HG02798 (cell line): ENCODE measurements around the gene SNX22.
"Not testable (repeated sequence)": the region's sequence is repeated elsewhere in the genome, so short reads cannot be mapped to it uniquely, and the experiment has no call there.

ENCODE experiments used
- ATAC-seq: cut with Tn5 transposase; IDR thresholded peaks from one replicate; pipeline ENCODE4 v1.9.1; 2021; ENCODE audit warnings: mild to moderate bottlenecking; ENCODE audit not compliant: unreplicated experiment, poor library complexity

SNX22 gene

DNA sequence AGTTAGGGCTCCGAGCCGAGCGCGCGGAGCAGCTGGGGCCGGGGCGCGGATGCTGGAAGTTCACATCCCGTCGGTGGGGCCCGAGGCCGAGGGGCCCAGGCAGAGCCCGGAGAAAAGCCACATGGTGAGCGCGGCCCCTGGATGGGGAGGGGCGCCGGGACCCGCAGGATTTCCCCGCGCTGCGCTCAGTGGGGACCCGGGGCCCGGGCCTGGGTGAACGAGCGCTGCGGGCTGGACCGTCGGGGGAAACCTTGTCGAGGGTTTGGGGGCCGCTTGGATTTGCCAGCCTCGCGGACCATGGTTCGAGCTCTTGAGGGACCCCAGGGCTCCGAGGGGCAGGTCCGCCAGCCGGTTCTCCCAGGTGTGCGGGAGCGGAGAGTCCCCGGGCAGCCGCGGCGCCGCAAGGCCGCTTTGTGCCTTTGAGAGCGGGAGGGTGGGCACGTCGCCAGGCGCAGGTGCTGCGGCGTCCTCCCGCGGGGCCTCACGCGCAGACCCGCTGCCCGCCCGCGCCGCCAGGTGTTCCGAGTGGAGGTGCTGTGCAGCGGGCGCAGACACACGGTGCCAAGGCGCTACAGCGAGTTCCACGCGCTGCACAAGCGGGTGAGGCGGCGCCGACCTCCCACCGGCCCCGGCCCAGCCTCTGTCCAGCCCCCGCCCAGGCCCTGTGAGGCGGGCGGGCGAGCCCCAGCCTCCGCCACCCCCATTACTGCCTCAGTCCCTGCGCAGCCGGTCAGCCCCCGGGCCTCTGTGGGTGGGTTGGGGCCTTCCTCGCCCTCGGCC, at the start of gene SNX22:
TSS of gene SNX22 (plus strand) at position 5 of the 780 bp plus-strand sequence. CDS start at position 50, 45 bp downstream.
- peak; percentile 8 for ATAC-seq

DNA sequence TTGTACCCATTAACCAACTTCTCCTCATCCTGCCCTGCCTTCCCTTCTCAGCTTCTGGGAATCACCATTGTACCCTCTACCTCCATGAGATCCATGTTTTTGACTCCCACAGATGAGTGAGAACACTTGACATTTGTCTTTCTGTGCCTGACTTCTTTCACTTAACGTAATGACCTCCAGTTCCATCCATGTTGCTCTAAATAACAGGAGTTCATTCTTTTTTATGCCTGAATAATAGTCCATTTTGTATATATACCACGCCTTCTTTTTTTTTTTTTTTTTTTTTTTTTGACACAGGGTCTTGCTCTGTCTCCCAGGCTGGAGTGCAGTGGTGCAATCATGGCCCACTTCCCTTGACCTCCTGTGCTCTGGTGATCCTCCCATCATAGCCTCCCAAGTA, 49.0 kb upstream of the SNX22 start:
- ATAC-seq: no peak

DNA sequence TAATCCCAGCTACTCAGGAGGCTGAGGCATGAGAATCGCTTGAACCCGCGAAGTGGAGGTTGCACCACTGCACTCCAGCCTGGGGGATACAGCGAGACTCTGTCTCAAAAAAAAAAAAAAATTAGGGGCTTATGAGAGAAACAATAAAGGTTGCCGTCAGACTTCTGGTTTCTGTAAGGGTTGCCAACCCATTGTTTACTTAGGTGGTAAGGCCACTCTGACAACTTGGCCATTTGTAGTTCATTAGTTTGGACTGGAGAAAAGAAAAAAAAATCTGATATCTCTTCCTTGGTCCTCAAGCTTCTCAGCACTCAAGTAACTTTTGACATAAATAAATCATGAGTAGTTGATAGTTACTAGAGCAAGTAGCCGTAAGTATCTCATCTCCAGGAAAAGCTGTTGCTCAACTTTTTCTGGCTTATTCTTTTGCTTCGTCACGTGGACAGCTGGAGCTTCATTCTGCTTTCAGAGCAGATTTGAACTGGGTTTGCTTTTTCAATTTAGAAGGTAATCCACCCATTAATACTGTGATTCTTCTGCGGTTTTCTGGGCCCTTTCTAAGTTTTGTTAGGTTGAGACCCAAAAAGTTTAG, 46.3 kb upstream of the SNX22 start:
- no peak for ATAC-seq

DNA sequence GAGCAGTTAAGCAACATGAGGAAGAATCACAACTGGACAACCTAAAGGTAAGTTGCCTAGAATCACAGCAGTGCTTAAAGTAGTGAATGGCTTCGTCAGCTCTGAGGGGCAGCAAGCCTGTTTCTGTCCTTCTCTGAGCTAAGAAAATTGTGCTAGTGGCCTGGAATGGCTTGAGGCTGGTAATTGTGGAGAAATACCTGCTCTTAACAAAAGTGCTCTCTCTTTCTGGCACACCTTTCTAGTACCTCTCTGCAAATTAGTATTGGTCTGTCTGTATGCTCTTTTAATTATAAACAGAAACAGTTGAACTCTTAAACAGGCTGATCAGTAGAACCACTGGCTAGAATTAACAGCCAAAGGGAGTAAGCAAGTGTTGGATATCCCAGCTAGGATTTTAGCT, 44.2 kb upstream of the SNX22 start:
- no peak for ATAC-seq

DNA sequence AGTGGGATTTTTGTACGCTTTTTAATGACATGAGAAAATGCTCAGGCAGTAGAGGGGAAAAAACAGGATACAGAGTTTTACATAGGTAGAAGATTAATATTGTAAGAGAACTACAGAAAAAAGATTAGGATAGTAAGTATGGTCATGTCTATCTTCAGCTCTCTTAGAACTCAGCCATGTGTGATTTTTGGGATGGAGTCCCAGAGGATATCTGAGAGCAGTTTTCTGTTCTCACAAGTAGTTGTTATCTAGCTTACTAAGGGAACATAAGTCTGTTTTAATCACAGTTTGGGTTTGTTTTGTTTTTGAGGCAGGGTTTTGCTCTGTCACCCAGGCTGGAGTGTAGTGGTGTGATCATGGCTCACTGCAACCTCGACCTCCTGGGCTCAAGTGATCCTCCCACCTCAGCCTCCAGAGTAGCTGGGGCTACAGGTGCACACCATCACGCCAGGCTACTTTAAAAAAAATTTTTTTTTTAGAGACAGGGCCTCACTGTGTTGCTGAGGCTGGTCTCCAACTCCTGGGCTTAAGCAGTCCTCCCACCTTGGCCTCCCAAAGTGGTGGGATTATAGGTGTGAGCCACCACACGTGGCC, 41.3 kb upstream of the SNX22 start:
- not testable (repeated sequence) for ATAC-seq

DNA sequence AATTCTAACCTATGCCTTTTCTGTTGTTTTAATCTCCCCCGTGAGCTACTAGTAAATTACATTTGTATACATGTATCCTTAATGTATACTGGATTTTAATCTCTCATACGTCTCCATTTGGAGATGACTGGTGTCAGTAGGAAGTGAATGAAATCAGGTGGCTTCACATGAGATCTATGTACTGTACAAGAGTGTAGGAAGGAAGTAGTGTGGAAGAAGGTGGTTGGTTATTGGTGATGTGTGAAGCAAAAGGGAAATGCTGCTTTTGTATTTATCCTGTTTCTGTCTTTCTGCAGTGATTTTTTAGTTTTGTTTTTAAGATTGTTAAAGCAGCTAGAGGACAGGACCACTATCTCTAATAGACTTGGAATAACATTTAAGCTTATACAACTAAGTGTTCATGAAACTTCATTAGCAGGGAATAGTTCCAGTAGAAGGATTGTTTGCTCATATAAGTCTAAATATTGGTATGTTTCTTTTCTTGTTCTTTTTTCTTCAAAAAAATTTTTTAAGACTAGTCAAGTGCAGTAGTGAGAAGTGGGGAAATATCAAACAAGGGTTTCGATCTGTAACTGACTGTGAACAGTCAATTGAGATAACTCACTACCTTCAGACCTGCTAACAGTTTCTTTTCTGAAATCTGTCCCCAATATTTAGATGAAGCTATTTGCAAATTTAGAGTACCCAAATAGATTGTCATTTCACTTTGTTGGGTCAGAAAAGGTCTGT, 40.4 kb upstream of the SNX22 start:
- peak; percentile 35 for ATAC-seq

DNA sequence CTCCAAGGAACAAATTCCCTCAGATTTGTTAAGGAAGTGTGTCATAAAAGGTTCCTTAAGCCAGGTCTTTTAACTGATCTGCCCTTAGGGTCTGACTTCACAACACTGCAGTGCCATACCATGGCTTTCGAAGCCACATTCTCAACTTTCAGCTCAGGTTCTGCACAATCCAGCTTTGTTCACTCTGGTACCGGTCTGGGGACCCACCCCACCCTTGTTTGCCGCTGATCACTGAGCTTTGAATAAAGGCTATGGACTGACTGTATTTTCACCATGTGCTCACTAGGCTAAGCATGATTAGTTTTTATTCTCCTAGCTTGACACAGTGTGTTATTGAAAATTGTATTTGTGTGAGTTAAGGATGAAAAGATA, 39.9 kb upstream of the SNX22 start:
- no peak for ATAC-seq

DNA sequence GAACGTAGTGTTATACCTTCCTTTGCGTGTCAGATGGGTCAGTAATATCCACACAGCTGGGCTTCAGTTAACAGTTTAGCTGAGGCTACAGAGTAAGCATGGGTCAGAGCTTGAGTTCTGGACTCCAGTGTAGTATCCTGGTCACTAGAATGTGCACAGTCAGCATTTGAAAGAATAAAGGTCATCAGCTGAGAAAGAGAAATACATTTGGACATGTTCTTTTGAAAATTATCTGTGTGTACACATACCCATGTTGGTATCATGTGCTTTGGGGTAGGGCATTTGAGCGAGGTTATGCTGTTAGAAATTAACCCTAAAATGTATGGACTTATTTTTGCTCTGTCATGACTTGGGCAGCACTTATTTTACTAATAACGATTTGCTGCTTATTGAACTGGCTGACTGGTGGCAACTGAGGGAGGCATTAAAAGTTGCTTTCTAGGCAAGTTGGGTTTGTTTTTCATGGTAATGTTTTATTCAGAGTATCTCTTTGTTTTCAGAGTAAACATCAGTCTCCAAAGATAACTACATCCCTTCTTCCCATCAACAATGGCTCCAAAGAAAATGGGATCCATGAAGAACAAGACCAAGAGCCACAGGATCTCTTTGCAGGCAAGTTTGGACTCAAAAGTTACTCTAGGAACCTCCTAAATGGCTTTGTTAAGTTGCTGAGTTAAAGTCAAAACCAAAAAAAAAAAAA, 39.3 kb upstream of the SNX22 start:
- no peak for ATAC-seq

DNA sequence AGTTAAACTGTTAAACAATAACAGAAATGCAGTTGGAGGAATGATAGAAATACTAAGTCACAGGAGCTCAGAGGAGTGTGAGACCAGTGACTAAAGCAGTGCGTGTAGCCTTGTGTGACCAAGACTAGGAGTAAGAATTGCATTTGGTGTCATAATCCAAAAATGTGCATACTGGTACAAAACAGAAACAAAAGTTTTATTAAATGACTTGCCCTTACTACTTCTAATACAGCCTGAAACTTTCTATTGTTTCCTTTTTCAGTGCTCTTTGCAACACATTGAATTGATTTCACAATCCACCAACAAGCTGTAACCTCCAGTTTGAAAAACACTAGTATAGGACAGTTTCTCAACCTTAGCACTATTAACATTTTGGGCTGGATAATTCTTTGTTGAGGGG, 38.6 kb upstream of the SNX22 start:
- ATAC-seq: no peak

DNA sequence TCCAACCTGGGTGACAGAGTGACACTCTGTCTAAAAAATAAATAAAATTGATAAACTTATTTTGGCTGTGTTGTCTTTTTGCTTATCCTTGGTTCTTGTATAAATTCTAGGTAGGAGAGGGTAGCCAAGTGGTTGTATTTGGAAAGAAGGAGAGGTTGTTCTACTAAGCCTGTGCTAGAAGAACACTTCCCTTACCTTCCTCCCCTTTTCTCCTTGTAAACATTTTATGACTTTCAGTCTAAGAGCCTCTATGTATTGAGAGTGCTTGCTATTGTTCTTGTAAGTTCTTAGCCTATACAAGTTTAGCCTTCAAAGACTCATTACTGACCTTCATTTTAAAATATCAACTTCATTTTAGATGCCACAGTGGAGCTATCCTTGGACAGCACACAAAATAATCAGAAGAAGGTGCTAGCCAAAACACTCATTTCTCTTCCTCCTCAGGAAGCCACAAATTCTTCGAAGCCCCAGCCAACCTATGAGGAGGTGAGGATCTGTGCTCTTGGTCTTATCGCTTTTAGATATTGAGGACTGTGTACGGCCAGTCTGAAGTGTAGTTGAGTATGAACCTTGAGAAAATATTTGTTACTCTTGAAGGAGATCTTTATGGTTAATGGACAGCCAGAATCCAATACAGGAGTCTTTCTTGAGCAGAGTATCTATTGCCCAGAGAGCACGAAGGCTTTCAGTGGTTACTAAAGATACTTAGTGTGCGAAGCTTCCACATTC, 33.6 kb upstream of the SNX22 start:
- ATAC-seq: no peak

DNA sequence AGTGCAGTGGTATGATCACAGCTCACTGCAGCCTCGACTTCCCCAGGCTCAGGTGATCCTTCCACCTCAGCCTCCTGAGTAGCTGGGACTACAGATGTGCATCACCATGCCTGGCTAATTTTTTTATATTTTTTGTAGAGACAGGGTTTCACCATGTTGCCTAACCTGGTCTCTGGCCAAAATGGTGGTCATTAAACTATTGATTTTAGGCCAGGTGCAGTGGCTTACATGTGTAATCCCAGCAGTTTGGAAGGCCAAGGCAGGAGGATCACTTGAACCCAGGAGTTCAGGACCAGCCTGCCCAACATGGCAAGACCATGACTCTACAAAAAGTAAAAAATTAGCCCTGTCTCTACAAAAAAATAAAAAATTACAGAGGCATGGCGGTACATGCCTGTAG, 31.2 kb upstream of the SNX22 start:
- ATAC-seq: not testable (repeated sequence)

DNA sequence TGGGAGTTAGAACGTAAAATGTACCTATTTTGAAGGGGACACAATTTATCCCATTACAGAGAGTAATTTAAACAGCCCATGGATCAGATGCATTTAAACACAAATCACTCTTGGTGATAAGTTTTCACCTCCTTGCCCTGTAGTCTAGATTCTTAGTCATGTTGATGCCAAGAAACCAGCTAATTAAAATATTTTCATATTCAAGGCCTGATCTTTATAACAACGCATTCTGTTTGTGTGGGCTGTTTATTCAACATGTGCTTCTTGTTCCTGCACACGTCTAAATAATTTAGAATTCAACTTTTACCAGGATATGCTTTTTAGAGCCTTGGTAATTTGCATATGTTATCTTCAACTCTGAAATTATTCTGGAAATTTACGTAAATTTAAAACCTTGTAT, 29.9 kb upstream of the SNX22 start:
- no peak for ATAC-seq

DNA sequence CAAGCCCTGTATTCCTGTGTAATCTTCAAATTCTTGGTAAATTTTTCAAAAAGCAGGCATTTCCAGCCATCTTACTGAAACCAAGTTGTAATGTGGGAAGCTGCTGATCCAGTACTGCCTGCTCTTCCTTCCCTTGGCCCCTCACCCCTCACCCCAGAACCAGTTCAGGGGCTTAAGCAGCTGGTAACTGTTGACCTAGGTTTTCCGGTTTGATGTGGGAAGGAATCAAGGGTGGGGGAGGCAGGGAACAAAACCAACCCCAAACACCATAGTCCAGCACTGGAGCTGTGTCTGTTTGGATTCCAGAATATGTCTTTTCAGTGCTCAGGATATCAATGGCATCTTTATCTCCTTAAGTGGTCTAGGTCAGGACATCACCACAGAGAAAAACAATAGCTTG, 29.1 kb upstream of the SNX22 start:
- no peak for ATAC-seq

DNA sequence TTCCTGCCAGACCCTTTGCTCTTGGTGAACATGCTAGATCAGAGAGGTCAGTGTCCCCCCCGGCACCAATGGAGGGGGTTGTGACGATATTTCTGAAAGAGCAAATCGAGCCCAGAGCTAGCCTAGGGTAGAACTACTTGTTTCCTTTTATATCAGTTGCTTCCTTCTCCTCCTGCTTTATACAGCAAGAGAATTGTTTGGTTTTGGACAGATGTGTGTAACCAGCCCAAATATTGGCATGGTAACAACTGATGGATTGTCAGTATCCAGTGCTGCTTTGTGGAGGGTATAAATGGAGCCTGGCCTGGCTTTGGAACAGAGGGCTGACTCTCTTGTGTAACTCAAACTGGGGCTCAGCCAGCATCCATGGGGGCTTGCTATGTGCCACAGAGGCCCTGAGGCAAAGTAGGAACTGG, 28.6 kb upstream of the SNX22 start:
- ATAC-seq: no peak

DNA sequence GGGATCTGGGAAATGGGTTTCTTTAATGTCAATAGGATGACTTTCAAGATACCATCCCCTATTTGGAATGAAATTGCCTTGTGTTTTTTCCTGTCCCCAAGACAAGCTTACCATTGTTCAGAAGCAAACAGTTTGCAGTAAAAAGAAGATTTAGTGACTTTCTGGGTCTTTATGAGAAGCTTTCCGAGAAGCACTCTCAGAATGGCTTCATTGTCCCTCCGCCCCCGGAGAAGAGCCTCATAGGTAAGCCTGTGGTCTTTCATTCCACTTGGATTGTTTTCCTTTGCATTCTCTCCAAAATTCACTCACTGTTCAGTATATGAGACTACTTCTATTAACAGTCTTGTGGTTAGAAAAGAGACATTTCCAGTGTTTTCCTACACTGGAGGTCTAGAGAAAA, 25.6 kb upstream of the SNX22 start:
- ATAC-seq: no peak

DNA sequence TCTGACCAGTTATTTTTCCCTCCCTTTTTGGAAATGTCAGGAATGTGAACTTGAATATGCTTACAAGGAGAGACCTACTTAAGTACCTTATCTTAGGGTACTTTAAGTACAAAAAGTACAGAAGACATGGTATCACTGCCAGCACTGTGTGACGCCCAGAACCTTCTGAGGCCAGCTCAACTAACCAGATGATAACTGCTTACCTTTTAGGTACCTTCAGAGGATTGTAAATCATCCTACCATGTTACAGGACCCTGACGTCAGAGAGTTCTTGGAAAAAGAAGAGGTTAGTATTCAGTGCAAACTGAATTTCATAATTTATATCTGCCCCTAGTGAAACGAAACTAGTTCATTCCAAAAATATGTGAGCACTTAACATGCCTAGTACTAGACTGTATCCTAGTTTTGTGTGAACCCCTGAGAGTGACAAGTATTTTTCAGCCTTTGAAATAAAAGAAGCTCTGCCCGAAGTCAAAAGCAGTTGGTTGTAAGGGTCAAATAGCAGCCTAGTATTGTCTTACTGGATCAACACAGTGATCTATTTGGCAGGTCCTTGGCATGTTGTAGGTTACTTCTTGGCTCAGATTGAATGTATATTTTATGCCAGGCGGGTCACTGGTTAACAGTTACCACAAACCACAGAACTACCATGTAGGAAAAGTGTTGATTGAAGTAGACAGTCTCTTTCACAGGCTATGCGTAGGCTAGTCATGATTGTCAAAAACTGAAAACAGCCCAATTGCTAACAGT, 23.8 kb upstream of the SNX22 start:
- no peak for ATAC-seq

DNA sequence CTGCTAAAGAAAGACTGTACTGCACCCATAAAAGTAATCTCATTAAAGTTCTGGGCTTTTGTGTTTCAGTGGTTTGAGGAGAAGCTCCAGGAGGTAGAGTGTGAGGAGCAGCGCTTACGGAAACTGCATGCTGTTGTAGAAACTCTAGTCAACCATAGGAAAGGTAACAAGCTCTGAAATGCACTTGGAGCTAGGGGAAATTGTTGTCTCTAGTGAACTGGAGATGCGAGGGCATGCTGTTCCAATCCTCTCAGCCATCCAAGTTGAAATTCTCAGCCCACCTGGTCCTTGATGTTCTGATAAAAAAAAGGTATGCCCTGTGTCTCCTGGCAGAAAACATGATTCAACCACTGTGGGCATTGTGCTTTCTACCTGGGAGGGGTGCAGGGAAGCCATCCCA, 21.4 kb upstream of the SNX22 start:
- ATAC-seq: no peak

DNA sequence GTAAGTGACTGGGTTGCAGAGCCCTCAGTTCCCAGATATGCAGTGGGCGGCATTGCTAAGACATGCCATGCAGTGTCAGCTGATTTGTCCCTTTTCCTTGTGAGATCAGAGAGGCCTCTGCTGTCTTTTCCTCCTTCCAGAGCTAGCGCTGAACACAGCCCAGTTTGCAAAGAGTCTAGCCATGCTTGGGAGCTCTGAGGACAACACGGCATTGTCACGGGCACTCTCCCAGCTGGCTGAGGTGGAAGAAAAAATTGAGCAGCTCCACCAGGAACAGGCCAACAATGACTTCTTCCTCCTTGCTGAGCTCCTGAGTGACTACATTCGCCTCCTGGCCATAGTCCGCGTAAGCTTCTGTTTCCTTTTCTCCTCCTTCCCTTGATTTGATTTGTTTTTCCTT, 20.0 kb upstream of the SNX22 start:
- no peak for ATAC-seq

DNA sequence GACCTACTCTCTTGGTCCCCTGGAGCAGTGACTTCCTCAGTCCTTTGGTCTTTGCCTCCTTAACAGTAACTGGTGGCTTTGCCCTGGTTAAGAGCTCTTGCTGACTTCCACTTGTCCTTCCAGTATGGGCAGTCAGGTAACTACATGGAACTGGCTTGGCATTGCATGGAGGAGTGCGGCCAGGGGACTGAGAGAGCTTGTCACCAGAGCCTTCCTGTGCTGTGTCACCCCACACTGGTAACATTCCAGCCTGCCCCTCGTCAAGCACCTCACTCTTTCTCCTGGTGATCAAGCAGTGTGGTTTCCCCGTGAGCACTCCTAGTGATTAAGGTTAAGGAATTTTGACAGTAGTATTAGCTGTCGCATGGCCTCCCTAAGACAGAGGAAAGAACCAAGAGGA, 19.3 kb upstream of the SNX22 start:
- no peak for ATAC-seq
